GM19023 (cell line): ENCODE data around the gene ATG12.
"Not testable (repeated sequence)": the region's sequence is repeated elsewhere in the genome, so short reads cannot be mapped to it uniquely, and the experiment has no call there.

Source experiments
- ATAC-seq: cut with Tn5 transposase; IDR thresholded peaks from one replicate; pipeline ENCODE4 v1.9.1; 2021; ENCODE audit warnings: mild to moderate bottlenecking, moderate library complexity; ENCODE audit not compliant: unreplicated experiment

The ATG12 gene

DNA sequence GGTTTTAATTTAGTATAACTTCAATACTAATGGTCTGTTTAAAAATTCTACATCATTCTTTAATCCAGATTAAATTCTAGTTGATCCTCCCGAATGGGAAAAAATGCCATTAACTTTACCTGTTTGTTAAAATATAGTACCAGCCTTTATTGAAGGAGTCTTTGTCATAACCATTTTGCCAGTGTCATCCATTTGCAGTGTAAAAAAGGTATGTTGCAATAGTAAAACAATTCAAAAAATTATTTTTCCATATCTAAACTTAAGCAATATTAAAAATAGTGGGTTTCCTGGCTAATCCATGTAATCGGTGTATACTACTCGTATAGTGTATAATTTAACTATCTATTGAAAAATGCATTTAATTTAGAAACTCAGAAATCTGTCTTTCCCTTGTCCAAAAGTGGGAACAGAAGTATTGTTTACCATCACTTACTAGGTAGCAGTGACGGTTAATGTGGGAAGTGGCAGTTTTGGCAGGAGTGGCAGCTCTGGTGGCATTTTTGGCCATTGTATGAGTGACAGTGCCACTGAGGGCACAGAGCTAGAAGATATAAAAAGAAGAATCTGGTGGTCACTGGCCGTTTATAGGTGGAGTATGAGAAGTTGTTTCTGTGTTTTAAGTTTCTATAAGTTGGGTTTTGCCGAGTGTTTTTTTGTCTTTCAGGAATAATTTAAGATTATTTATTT, 2.2 kb upstream of the ATG12 start:
- ATAC-seq = no peak

DNA sequence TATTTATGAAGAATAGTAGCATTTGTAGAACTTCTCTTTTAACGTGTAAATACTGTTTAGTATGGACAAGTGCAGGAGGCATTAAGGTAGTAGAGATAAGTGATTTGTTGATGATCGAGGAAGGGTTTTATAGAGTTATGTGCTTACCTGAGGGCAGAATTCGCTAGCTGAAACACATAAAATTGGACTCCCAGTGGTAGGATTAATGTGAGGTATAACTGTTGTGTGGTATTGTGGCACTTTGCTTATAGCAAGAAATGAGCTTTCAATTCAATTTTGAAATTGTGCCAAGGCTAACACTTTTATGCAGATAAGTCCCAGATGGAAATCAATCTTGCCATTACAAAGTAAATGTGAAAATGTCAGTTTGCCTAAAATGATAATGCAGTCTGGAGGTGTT, 1.6 kb upstream of the ATG12 start:
- ATAC-seq = no peak

DNA sequence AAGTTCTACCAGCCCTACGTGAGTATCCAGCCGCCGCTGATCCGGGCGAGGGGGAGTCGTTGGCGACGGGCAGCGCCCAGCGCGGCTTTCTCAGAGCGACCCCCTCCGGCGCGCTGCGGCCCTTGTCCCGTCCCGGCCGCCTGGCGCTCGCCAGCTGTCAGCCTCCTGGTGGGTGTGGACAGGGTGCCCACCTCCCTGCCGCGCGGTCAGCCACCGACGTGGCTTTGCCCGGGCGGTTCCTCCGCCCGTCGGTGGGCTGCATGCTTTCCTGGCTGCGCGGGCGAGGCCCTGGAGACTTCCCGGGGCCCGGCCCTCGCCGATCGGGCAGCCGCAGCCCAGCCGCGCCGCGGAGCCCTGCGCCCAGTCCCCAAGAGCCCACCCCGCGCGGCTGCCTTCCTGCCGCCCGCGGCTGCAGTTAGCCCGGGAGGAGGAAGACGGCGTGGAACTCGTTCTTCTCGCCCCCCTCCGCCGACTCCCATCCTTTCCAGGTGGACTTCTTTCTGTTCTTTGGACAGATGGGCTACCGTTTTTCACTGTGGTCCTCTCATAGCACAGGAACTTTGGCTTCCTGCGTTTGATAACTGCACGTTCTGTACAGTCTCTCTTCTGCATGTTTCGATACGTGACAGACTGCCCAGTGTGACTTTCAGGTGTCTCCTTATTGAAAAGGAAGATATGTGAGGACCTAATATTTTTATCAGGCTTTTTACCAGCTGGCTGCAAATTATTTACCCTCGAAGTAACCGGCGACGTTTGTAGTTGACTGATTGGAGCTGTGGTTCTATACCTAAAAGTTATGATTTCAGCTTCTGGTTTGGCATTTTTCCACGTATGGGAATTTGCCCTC, 947 bp upstream of the ATG12 start:
- peak; percentile 37 for ATAC-seq

DNA sequence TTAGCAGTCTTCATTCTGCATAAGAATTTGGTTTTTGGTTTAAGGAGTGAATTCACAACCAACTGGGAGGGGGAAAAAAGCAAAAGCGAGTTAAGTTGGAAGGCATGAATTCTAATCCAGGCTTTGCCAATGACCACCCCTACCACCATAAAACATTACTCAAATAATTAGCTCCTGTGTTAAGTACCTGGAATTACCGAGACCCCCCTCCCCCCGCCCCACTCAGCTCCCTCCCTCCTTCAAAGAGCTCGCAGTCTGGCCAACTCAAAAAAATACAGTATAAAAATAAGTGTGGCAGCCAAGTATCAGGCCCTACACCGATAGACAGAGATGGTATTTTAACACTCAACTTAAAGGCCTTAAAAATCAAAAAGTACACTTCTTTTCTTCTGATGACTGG, 492 bp downstream of the ATG12 start:
- no peak for ATAC-seq

DNA sequence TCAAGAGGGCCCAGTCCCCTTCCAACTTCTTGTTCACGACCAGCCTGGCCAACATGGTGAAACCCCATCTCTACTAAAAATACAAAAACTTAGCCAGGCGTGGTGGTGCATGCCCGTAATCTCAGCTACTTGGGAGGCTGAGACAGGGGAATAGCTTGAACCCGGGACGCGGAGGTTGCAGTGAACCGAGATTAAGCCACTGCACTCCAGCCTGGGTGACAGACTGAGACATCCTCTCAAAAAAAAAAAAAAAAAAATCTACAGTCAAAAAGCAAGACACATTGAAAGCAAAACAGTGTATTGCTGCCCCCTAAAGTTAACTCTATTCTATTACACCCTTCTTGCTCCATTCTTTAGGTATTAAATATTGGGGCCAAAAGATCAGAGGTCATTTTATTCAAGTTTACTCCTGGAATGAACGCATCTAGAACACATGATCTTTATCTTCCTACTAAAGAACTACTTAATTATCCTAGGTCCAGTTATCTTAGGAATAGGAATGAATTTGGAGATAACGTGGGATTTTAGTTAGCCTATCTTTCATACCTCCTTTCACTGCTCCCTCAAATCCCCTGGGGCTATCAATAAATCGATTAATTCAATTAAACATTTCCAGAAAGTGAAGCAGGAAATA, 2.4 kb downstream of the ATG12 start:
- ATAC-seq = no peak

DNA sequence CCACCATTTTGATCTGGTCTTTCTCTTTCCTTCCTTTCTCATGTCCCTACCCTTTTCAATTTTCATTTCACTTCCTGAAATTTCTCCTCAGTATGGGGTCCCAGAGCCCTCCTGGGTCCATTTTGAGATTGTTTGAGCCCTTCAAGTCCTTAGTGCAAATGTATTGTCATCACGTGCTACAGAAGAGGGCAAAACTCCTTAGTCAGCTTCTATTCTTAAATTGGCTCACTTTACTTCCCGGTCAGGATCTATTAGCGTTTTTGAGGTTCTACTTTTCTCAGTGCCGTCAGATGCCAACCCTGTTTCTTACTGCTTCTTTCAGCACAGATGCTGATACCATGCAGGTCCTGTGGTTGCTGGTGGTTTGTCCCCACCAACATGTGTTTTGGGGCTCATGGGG, 5.9 kb downstream of the ATG12 start:
- ATAC-seq = no peak

DNA sequence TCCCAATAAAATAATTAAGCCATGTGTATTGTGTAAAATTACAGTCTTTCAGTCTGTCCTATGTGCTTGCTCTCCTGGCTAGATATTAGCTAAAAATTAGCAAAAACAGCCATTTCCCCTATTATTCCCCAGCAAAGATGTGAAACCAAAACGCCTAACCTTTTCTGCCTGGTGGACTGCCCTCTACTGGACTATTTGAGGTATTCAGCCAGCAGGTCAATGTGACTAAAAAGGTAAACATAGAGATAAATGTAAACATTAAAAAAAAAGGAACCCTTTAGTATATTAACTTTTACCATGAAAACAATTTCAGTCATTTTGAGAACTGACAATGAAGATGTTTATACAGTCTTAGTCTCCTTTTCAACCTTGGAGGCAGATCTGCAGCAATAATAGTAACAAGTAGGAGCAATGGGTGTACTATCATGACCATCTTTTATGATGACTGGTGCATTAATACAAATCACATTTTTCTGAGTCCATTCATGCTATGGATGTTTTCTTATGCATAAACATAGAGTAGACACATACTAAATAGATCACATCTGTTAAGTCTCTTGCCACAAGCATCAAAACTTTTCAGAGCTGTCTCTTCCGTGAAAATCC, 10.1 kb downstream of the ATG12 start:
- peak; percentile 72 for ATAC-seq

DNA sequence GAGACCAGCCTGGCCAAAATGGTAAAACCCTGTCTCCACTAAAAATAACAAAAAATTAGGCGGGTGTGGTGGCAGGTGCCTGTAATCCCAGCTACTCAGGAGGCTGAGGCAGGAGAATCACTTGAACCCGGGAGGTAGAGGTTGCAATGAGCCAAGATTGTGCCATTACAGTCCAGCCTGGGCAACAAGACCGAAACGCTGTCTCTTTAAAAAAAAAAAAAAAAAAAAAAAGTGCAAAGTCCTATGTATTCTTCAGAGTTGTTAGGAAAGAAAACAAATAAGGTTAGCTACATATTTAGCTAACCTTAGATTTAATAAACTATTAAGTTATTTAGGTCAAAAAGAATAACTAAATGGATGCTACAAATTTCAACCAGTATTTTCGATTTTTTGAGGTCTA, 11.5 kb downstream of the ATG12 start:
- ATAC-seq = no peak

DNA sequence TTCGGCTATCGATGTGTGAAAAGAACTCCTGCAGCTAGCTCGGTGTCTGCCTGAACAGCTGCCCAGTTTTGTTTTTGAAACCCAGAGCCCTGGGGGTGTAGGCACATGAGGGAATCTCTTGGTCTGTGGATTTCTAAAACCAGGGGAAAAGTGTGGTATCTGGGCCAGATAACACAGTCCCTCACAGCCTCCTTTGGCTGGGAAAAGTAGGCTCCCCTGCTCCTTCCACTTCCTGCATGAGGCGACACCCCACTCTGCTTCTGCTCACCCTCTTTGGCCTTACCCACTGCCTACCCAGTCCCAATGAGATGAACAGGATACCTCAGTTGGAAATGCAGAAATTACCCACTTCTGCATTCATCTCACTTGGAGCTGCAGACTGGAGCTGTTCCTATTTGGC, 15.4 kb downstream of the ATG12 start:
- ATAC-seq = no peak

DNA sequence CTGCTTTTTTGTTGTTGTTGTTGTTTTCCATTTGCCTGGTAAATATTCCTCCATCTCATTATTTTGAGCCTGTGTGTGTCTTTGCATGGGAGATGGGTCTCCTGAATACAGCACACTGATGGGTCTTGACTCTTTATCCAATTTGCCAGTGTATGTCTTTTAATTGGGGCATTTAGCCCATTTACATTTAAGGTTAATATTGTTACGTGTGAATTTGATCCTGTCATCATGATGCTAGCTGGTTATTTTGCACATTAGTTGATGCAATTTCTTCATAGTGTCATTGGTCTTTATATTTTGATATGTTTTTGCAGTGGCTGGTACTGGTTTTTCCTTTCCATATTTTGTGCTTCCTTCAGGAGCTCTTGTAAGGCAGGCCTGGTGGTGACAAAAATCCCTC, 16.4 kb downstream of the ATG12 start:
- not testable (repeated sequence) for ATAC-seq

DNA sequence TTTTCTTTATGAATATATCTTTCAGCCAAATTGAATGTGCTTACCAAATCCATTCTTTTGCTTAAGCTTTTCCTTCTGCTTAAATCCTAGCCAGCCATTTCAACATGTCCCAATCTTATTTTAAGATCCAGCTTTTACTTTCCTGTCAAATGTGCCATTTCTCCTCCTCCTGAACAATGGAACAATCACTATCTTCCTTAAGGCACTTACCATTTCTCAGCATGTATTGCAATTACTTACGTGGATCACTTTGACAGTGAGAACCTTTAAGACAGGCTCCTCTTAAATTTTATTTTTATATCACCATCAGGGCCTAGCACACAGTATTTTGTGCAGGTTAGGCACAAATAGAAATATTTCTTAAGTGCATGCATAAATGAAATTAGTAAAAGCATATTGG, 20.5 kb downstream of the ATG12 start:
- no peak for ATAC-seq

DNA sequence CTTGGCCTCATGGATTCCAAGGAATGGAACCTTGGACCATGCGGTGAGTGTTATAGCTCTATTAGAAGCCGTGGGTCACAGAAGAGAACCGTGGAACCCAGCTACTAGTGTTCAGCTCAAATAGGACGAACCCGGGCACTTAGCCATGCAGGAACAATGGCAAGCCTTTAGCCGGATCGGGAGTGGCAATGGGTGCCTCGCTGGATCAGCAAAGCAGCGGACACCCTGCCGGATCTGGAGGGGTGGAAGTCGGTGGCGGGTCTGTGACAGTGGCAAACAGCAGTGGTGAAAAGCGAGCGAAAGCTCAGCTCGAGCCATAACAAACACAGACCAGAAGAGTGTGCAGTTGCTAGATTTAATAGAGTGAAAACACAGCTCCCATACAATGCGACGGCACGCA, 22.5 kb downstream of the ATG12 start:
- no peak for ATAC-seq

DNA sequence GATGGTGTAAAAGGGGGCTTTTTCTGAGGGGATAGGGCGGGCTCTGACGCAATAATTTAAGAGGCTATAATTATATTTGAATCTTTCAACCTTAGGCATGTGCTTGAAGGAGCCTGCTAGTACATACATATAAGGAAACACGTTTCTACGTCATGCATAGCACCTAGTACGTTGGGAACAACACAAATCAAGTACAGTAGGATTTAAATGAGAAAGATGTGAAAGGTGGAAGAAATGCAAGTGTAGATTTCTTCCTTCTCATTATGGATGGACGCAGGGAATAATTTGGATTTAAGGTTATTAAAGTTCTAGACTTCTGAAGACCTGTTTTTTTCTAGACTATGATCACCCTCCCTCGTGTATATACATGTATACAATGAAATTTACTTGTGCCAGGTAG, 24.0 kb downstream of the ATG12 start:
- ATAC-seq = no peak

DNA sequence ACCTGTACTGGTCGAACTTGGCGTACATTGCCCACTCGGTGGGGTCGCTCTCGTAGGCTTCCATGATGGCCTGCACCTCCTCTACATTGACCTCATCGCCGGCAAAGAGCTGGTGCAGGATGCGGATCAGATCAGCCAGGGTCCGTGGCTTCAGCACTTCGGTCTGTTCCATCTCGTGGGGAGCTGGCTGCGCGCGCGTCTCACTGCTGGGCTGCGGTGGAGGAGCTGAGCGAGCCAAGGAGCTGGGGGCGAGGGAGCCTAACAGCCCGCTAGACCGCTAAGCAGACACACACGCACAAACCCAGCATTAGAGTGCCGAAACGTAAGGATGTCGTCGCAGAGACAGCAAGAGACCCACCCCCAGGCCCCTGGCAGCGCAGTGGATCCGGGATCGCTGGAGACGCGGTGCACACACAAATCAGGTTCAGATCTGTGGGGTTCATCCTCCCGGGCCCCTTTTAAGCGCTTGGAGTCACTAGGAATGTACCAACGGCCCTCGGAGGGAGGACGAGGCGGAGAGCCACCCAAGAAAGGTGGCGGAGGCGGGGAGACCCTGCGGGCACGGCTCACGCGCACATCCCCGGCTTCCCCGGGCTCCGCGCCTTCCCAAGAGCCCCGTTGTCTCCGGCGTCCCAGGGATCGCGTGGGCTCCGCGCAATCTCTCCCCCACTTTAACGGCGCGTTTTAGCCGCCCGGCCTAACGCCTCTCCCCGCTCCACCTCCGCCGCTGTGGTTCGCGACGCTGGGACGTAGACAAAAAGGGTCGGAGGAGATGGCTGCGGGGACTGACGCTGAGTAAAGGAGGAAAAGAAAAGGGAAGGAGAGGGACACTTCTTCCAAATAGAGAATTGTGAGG, 24.9 kb downstream of the ATG12 start, which contains the start of gene CDO1:
Gene CDO1 (minus strand): TSS at position 434 of the 856 bp plus-strand sequence. CDS start 262 bp downstream, at position 172.
- ATAC-seq = no peak

DNA sequence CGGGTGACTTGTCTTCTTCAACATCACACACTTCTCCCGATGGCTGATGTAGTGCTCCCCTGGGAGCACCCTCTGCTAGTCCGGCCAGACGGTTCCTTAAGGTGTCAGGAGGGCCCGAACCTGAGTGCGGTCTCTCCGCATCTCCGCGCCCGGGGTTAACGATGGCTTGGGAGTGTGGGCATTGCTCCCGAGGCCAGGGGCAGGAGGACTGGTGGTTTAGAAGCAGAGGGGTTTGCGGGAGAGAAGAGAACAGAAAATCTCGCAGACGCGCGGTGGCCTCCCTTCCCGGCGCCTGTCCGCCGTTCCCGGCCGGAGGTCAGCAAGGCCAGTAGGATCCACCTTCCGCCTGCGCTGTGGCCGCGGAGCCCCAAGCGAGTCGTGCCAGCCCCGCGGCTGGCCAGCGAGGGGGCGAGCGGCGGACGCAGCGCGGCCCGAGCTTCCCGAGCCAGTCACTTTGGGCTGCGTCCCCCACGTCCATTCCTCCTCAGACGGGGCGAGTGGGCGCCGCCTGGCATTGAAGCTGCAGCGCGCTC, 25.6 kb downstream of the ATG12 start:
- ATAC-seq = no peak

DNA sequence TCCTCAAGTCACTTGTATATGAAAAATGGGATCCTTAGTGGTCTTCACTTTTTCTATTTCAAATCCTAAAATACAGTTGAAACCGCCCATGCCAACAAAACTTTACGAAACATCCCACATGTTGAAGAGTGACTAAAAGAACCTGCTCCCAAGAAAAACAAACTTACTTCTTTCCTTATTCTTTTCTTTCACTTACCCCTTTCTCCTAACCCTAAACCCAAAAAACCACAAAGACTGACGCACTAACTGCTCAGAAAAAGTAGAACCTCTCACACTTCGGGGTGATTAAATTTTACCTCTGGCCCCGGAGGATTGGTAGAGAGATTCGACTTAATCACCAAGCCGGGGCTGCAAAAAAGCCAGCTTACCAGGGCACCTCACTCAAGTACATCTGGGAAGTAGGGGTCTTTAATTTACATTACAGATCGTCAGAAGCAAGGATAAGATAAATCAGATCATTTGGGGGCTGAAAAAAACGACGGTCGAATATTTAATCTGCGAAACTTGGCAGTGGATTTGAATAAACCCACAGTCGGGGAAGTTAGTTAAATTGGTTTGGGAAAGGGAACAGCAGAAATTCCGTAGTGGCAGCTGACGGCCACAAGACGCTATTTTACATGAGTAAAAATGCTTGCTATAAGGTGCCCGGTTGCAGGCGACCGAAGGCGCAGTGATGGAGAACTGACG, 26.2 kb downstream of the ATG12 start:
- ATAC-seq = no peak

DNA sequence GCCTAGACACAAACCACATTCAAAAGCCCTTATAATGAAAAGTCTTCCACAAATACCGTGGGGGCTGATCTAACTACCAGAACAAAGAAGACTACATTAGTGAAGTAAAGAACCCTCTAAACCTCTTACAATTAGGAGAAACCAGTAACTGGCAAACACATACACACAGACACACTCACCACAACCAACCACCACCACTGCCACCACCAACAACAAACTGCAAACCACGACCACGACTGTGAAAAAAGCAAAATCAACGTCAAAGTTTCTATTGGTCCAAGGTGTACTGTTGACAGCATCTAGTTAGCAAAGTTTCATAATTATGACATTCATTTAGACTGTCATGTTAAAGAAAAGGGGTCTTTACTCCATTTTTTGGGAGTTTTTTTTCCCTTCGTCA, 27.6 kb downstream of the ATG12 start:
- ATAC-seq = no peak

DNA sequence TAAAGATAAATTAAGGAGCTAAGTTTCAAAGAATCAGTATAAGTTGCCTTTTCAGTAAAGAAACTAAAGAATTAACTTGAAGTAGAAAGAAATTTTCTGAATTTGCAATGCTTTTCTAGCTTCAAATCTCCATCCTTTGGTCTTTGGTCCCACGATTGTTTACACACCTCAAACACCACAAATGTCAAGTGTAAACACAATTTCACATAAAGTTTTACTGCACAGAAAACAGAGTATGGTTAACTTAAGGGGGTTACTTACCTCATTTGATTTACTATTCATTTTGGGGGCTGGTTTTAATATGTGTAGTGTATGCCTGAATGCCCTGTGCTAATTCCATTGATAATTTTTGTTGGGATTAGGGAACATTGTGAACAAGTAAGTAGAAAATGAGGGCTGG, 29.0 kb downstream of the ATG12 start:
- no peak for ATAC-seq

DNA sequence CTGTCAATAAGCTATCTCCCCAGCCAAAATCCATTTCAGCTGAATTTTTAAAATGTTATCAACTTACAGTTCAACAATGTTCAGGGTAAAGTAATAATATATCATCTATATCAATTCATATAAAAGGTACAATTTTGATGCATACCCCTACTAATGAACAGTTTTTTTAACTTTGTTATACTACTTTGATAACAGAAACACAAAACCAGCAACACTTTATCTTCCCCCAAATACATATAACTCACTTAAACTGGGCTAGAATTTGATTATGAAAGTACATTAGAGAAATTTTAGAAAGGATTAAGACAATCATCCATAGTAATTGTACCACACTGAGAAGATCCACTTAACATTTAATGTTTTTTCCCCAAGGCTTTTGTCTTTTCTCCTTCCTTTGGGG, 30.0 kb downstream of the ATG12 start:
- ATAC-seq = no peak

DNA sequence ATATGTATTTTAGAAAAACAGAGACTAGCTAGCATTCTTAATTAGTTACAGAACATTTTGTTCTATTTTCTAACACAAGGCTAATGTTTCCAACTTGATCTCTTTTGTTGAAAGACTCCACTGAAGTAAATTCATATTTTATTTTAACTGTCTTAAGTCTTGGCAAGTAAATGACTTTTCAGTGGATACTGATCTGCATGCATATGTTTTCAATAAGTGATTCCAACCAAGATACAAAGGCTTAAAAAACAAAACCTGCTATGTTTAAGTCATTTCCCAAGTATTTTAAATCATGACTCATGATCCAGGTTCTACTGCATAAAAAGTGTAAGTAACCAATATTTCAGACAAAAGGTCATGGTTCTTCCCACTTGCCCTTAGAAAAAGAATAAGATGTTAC, 30.6 kb downstream of the ATG12 start:
- ATAC-seq = no peak
